Dedifferentiated amniotic fluid mesenchymal stem cell (primary cell): ENCODE results near the gene RHOBTB3.

Experiments used
- DNase-seq: peaks from one replicate; pipeline ENCODE4 v3.0.0-alpha.2; 2016; ENCODE audit errors: extremely low spot score

Gene RHOBTB3

GRCh38 chr5:95763941-95764340, 32.8 kb downstream of the RHOBTB3 start:
- no peak for DNase-seq

- no peak for DNase-seq
These were observed 37.6 kb downstream of the RHOBTB3 start for GRCh38 chr5:95768731-95769130.

- DNase-seq, result no peak
These were observed 39.9 kb downstream of the RHOBTB3 start for GRCh38 chr5:95770830-95771708.

- no peak for DNase-seq
These were observed 40.8 kb downstream of the RHOBTB3 start for GRCh38 chr5:95771892-95772291.

GRCh38 chr5:95773335-95774059, 42.4 kb downstream of the RHOBTB3 start:
- peak; percentile 58 for DNase-seq

- no peak for DNase-seq
These were observed 46.3 kb downstream of the RHOBTB3 start for GRCh38 chr5:95777441-95777840.

- DNase-seq, result no peak
These were observed 47.7 kb downstream of the RHOBTB3 start for GRCh38 chr5:95778713-95779436.

GRCh38 chr5:95779611-95780010, 48.5 kb downstream of the RHOBTB3 start:
- no peak for DNase-seq

GRCh38 chr5:95780597-95780996, 49.5 kb downstream of the RHOBTB3 start:
- no peak for DNase-seq

GRCh38 chr5:95781101-95781583, 50.0 kb downstream of the RHOBTB3 start:
- peak; percentile 75 for DNase-seq

DNA sequence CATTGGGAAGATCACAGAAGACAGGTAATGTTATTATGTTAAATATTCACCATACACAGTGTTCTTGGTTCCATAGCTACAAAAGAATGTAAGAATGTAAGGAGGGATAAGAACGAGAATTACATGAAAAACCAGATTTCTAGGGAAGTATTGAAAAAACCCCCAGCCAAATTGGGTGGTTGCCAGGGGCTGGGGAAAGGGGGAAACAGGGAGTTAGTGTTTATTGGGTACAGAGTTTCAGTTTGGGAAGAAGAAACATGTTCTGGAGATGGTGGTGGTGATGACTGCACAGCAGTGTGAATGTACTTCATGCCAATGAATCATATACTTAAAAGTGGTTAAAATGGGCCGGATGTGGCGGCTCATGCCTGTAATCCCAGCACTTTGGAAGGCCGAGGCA, 51.0 kb downstream of the RHOBTB3 start:
- no peak for DNase-seq

DNA sequence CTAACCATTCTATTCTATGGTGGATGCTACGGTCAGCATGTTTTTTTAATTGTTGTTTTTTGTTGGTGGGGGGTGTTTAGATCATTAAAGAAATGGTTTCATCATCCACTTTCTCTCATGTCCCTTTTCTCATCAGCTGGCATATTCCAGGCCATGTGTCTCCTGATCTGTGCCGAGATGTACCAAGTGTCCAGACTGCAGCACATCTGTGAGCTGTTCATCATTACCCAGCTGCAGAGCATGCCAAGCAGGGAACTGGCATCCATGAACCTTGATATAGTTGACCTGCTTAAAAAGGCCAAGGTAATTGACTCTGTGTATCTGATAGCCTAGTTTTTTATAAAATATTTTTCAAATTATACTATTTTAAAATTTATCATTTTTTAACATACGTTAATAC, 52.5 kb downstream of the RHOBTB3 start:
- no peak for DNase-seq

GRCh38 chr5:95784514-95785302, 53.6 kb downstream of the RHOBTB3 start:
- no peak for DNase-seq

DNA sequence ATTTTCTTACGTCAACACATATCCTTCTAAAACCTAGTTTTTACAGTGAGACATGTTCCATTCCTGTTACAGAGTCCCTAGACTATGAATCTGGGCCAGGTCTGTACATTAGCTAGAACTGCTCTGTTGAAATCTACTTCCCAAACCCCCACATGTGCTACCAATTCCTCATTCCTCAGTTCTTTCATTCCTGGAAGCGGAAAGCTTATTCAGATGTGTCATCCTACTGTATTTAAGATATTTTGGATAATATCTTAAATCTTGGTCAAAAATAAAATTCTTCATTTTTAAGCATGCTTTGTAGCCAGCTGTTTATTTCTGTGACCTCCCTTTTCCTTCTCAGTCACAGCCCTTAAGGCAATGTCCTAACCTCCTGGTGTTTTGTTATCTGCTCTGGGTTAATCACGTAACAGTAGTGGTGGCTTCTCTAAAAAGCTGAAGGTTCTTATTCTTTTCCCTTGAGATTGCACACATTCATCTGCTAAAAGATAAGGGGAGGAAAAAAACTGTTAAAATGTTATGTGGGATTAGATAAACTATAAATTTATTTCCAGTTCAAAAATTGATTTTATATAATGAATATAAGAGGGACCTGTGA, 55.8 kb downstream of the RHOBTB3 start:
- DNase-seq, result peak; percentile 47

DNA sequence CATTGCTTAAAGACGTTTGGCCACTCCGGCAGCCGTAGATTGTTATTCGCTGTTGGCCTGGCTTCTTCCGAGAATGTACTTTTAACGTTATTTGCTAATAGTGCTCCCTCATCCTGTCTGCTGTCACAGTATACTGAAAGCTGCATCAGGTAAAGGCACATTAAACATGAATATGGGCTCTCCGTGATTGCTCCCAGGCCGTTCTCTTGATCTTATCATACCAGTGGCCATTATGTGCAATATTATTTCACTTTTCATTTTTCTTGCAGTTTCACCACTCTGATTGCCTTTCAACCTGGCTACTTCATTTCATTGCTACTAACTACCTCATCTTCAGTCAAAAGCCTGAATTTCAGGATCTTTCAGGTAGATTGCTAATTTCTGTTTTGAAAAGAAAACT, 57.4 kb downstream of the RHOBTB3 start:
- no peak for DNase-seq

DNA sequence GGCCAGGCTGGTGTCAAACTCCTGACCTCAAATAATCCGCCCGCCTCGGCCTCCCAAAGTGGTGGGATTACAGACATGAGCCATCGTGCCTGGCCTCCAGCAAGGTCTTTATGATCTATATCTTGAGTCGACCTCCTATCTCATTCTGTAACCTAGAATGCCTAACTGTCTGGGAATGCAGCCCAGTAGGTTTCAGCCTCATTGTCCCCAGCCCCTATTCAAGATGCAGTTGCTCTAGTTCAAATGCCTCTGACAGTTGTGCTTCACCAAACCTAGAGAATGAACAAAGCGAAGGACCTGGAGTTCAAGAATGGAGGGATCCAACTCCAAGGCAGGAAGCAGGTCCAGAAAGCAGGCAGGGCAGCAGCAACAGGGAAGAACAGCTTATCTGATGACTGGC, 60.6 kb downstream of the RHOBTB3 start:
- DNase-seq, result no peak

DNA sequence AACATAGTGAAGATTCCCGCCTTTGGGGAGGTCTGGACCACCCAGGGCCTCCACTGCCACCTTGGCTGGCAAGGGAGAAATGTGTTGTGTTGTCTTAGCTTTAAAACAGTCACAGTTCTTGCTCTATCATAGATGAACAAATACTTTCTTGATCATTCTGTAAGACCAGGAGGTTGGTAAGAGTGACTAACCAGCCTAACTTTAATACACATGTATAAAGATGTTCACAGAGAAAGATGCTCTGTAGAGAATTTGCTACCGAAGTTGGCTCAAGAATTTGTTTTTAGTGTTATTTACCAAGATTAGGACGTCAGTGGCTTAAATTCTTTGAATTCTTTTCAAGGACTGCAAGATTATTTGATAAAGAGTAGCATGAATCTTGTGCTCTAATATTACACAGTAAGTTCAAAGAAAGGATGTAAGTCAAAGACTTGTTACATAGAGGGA, 63.0 kb downstream of the RHOBTB3 start:
- peak; percentile 36 for DNase-seq

DNA sequence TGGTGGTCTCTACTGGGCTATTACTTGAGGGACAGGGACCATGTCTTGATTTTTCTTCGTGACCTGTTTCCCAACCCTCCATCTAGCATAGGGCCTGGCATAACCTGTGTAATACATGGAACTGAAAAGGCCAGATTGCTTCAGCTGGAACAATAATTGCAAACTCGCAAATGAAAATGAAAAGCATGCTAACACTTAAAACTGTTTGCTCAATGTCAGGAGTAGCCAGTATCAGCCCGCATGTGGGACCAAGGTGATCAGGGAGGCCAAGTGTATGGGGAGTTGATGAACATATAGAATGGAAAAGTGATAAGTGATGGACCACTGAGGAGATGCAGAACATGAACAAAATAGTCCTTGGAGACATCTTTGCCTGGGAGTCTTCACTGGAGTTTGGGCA, 66.2 kb downstream of the RHOBTB3 start:
- DNase-seq, result no peak

DNA sequence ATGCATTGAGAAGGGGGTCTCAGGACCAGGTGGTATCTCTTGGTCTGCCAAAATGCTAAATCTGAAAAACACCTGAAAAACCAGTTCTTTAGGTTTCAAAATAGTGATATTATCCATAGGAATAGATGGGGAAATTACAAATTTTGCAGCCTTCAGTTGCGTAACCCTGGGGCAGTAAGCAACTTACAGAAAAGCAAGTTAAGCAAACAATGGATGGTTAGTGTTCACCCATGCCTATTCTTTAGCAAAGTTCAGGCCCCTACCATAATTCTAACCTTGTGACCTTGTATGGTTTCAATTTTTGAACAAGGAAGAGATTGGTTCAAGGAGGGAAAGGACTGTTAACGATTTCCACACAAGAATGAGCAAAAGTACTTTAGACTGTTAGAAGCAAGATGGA, 66.9 kb downstream of the RHOBTB3 start:
- DNase-seq, result no peak

DNA sequence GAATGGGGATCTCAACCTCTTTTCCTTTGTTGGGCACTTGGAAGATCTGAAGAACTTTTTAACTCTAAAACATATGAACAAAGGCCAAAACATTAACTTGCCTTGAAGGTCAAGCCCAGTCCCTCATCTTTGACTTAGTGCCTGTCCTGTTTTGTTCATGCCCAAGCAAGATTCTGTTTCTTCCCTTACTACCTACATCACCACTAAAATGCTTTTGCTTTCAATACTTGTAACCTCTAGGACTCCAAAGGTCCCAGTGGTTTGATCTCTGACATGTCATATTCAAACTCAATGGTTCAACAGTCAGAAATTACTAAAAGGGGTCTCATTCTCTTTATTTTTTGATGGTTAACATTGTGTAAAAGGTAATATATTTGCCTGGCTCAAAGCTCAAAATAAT, 67.4 kb downstream of the RHOBTB3 start:
- no peak for DNase-seq
